ENCODE results near the gene PRPF39. TPM values are rescaled to one million over a fixed set of nuclear protein-coding genes. Genes with fewer than 3 reads are reported as not detected.

PRPF39 gene
- total and polyA plus RNA-seq, 10 of the 15 experiments (the other 5 are each of a cell fraction or from before 2014, with no cell fraction given): 22.1 to 91.7 (median 36.9) TPM

GRCh38 chr14:45145214-45145613, 61.3 kb downstream of the PRPF39 start:
- ATAC-seq (peak; percentile 54), DNase-seq (ENCODE audit: low read depth, low spot score) (no peak), FAIRE-seq (no peak)
- POLR2A ChIA-PET: interaction anchor here (1.0 to 2.8 kb wide), 2 partner anchors 10 to 14 kb away, joined by 3 to 12 read pairs; partner anchors contain the start of gene FANCM
- H3K27me3 ChIP-seq (replicated peaks in 1 of 2; ENCODE audit: control insufficient read depth in 2 of 2, insufficient read depth in 2 of 2, low read length in 1 of 2): no peaks in the 10 kb centered on the region
- H2AFZ ChIP-seq (ENCODE audit: control insufficient read depth, low read depth, low read length): peak overlapping the region; percentile 29; the same call in 1 of the 2 replicates
- no peak overlapping the region for H3K4me3 ChIP-seq
- no peak overlapping the region for H3K9ac ChIP-seq (ENCODE audit: control insufficient read depth, insufficient read depth, low read length)
- CTCF ChIA-PET: no interaction called here
- WGBS (ENCODE audit: insufficient coverage, insufficient replicate concordance, low lambda C conversion rate, missing lambda C conversion rate): 78% methylated on average over 3 of the region's 3 CpGs
- H3K4me1 ChIP-seq (ENCODE audit: control insufficient read depth, insufficient read depth, low read length): peaks cover 12% of the 10 kb centered on the region
- H3K79me2 ChIP-seq (ENCODE audit: control insufficient read depth, insufficient read depth, low read length): peaks cover 11% of the 10 kb centered on the region
- intact Hi-C loops (cut with micrococcal nuclease; ENCODE audit: unreplicated experiment) (no loop called here), in situ Hi-C loops (cut with MboI) (no loop called here)
- SMC1A ChIA-PET (ENCODE audit: uncharacterized antibody, unreplicated experiment): interaction anchor here (0.6 to 1.4 kb wide), 5 partner anchors 8 to 182 kb away, joined by 3 to 4 read pairs (median 3); no protein-coding TSS in a partner anchor
- H3K9me3 ChIP-seq (replicated peaks; ENCODE audit: control insufficient read depth, insufficient read depth, low read length): no peaks in the 10 kb centered on the region
- peak overlapping the region; percentile 48; the same call in 1 of the 2 replicates for H3K4me2 ChIP-seq (ENCODE audit: control insufficient read depth, insufficient read depth)
- H3K36me3 ChIP-seq (ENCODE audit: control insufficient read depth in 2 of 2, insufficient read depth in 2 of 2, low read length in 1 of 2): peaks cover 0 to 8% of the 10 kb centered on the region in 2 experiments; a peak in 2 of 4 replicates
- H3K27ac ChIP-seq (ENCODE audit: control insufficient read depth, insufficient read depth): peak overlapping the region; percentile 61
- H4K20me1 ChIP-seq (ENCODE audit: control insufficient read depth, insufficient read depth): no peaks in the 10 kb centered on the region
- no TSS peak for BruUV-seq (replicated peaks)
- TF ChIP-seq SRF (IDR thresholded peaks at IDR 0.05; ENCODE audit: low read depth in 2 of 2, low read length in 2 of 2) (no peak), ATF3 (IDR thresholded peaks at IDR 0.05; ENCODE audit: borderline replicate concordance, extremely low read depth, low read depth, low read length) (0 out of 2 replicates have a peak, but pooled peaks have one; percentile 37), RUNX3 (IDR thresholded peaks at IDR 0.05; ENCODE audit: low read length) (peak; percentile 57; the same call in 1 of the 2 replicates), FOS (IDR thresholded peaks at IDR 0.05; ENCODE audit: borderline replicate concordance, extremely low read depth, insufficient read length) (no peak), RAD51 (IDR thresholded peaks at IDR 0.05) (peak; percentile 75; the same call in 1 of the 2 replicates), BHLHE40 (IDR thresholded peaks at IDR 0.05; ENCODE audit: borderline replicate concordance in 1 of 2, low read depth in 2 of 2, low read length in 1 of 2) (peak in 1 of 2 experiments; percentile 76; a peak in 2 of 4 replicates), USF1 (IDR thresholded peaks at IDR 0.05; ENCODE audit: borderline replicate concordance, extremely low read length, insufficient read depth, low read depth, low read length) (peak; percentile 66)
- RAD21 ChIA-PET (ENCODE audit: unreplicated experiment): no interaction called here
